GM21723 (cell line): Measurements from ENCODE around the gene CCDC27.

ENCODE experiments used
- ATAC-seq: cut with Tn5 transposase; IDR thresholded peaks from one replicate; pipeline ENCODE4 v1.9.1; 2021; ENCODE audit warnings: mild to moderate bottlenecking, moderate library complexity; ENCODE audit not compliant: unreplicated experiment

Gene CCDC27

GRCh38 chr1:3774276-3774945 lies 22.2 kb downstream of the CCDC27 start:
- ATAC-seq: no peak

DNA sequence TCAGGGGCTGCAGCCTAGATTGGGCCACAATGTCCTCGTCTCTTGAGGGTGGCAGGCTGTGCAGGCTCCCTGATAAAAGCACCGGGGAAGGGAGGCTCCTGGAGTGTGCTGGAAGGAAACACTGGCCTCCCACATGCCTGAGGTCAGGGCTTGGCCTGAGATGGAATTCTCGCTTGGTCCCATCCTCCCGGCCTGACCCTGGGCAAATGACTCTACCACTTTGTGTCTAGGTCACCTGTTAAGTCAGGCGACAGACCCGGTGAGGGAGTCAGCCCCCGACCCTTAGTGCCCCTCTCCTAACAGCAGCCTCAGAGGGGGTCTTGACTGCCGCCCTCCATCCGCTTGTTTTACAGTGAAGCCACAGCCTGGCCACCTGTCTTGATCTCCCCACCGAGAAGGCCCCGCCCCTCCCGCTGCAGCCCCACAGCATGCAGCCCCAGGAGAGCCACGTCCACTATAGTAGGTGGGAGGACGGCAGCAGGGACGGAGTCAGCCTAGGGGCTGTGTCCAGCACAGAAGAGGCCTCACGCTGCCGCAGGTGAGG lies 22.8 kb downstream of the CCDC27 start:
- no peak for ATAC-seq

GRCh38 chr1:3775490-3776230 lies 23.4 kb downstream of the CCDC27 start:
- ATAC-seq: no peak

DNA sequence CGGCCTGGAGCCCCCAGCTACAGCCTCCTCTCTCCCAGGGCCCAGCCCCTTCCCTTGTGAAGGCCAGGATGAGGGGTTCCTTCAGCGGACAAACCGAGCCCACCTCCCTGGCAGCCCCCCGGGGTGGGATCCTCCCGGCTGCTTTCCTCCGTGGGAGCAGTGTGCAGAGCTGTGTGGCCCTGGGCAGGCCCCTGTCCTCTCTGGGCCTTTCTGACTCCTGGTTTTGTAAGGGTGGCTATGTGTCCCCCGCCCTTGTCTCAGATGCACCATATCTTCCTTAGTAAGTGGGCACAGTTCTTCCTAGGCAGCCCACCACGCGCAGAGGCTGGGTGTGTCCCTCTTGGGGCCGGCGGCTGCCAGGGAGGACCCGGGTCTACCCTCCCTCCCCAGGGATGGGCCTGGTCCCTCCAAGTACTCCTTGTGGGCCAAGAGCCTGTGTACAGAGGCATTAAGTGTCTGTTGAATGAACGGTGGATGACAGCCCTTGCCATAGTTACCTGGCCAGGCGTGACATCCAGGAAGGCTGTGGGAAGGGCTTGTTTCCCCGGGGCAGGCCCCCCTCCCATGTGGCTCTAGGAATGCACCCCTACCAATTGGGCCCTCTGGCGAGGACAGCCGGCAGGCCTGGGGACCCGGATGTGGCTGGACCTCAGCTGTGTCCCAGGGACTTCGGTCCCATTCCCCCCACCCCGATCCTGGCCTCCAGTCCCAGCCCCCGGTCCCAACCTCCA lies 24.1 kb downstream of the CCDC27 start:
- ATAC-seq: no peak

DNA sequence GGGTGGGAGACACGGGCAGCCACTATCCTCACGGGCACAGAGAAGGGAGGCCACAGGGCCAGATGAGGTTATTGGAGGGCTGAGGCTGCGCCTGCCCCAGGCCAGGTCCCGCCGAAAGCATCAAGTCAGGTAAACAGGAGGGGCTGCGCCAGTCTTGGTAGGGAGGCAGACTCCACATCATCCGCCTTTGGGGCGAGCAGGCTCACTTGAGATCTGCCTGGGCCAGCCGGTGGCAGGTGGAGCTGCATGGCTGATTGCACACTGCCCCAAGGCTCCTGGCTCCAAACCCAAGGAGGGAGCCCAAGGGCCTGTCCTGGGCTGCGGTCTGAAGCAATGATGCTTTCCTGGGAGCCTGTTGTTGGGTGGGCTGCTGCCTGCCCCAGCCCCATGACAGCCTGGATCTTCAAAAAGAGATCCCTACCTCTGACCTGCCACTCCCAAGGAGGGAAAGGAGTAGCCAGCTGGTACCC lies 24.9 kb downstream of the CCDC27 start:
- ATAC-seq: no peak

- no peak for ATAC-seq
Observed at GRCh38 chr1:3777647-3778589, 25.7 kb downstream of the CCDC27 start.

DNA sequence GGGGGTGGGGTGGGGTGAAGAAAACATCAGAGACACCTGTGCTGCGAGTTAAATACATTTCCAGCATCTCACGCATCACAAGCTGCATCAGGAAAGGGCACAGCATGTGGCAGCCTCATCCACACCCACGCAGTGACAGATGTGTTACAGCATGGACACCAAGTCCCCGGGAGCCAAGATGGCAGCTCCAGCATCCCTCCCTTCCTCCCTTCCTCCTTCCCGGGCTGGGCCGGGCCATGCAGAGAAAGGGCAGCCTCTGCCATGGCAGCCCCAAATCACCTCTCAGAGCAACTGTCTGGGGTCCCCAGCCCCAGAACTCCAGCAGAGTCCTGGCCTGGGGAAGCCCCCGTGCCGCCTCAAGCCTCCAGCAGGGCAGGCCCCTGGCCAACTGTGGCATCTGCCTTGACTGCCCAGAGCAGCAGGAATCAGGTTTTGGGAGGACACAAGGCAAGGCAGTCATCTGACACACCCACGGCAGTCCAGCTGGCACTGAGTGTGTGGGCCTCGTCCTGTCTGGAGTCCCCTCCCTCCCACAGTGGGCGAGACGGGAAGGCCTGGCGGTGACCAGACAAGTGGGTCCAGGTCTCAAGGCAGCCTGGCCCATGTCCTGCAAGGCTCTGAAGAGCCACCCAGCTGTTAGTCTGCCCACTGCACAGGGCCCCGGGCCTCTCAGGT lies 26.5 kb downstream of the CCDC27 start:
- ATAC-seq: no peak

- no peak for ATAC-seq
Observed at GRCh38 chr1:3779265-3779911, 27.1 kb downstream of the CCDC27 start.

- ATAC-seq: no peak
Observed at GRCh38 chr1:3779912-3780416, 27.7 kb downstream of the CCDC27 start.

DNA sequence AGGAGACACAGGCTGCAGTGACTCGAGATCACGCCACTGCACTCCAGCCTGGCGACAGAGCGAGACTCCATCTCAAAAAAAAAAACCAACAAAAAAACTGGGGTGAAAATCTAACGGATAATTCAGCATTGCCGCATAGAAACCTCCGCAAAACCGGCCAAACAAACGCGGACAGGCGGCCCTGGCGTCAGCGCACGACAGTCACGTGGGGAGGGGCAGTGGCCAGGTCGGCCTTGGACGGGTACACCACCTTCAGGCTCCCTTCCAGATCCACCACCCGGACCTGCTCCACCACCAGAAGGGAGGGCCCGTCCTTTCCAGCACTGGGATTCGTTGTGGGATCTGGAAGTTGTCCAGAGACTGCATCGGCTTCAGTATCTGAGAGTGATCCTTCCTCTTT lies 28.7 kb downstream of the CCDC27 start:
- no peak for ATAC-seq

DNA sequence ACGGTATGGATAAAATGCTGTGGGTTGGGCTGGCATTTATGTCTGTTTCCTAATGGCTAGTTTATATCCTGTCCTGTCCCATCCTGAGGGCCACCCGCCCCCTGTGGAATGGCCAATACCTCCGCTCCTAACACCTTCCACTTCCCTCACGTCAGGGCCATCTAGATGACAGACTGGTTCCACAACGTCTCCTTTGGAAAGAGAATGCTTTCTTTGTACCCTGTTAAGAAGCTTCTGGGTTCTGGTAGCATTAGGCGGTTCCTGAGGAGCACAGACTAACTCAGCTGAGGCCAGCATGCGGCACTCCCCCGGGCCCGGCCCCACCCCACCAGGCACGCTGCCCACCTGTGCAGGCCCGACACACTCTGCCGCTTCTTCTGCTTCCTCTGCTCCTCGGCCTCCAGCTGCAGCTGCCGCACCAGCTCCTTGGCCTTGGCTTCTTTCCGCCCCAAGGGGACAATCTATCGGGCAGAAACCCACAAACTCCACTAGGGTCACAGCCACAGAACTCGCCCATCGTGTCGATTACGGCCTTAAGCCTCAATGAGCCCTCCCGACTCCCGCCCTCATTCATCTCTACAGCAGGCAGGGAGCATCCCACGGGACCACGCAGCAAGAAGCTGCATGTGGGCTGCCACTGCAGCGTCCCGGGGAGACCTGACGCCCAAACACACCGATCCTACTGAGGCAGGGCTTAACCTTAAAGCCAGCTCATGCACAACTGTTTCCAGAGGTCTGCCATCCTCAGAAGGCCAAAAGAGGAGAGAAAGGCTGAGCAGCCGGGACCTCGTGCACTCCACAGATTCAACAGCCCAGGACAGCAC lies 31.6 kb downstream of the CCDC27 start:
- no peak for ATAC-seq

GRCh38 chr1:3785045-3785444 lies 32.8 kb downstream of the CCDC27 start:
- no peak for ATAC-seq

GRCh38 chr1:3785456-3786157 lies 33.4 kb downstream of the CCDC27 start:
- ATAC-seq: no peak

DNA sequence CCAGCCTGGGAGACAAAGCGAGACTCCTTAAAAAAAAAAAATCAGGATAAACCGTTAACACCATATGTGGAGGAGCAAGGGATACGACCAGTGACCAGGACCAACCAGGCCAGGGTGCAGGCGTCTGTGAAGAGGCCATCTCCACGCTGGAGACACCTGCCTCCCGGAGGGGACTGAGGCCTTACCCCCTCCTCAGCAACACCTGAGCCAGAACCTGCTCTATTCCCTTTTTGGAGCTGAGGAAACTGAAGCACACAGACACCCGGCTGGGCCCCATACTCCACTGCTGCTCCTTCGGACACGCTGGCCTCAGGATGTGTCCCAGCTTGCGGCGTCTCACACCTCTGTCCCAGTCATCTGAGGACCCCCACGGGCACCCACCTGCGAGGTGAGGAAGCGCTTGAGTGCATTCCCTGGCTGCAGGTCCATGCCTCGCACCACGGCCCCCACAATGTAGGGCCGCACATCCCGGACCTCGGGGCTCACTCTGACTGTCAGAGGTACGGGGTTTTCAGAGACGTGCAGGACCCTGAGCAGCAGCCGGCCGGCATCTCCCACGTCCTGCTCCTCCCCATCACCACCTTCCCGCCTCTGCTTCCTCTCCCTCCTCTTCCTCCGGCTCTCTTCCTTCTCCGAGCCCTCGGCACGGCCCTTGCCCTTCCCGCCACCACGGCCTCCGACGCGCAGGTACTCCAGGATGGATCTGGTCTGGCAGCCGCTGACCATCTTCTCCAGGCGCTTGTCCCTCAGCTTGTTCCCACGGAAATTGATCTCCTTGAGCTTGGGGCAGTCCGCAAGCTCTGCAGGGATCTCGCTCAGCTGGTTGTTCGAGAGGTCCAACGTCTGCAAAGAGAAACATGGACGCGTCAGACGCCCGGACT lies 34.5 kb downstream of the CCDC27 start:
- ATAC-seq: no peak

- no peak for ATAC-seq
Observed at GRCh38 chr1:3787349-3787715, 35.1 kb downstream of the CCDC27 start.

- no peak for ATAC-seq
Observed at GRCh38 chr1:3787745-3788605, 35.7 kb downstream of the CCDC27 start.
